Cardiac fibroblast (primary cell): ENCODE measurements around the gene OR10A6.

ENCODE experiments used
- DNase-seq, 2 donors: peaks; one replicate each; pipeline versions ENCODE4 v3.0.0 to v3.0.0-alpha.2; 2010; ENCODE audit warnings: low read depth in 2 of 2
- H3K4me3 ChIP-seq, 2 donors: replicated peaks in 1 of 2; 1 replicate in 1 of 2; 2 replicates in 1 of 2; pipeline ENCODE4 v1.5.1; 2011; ENCODE audit warnings: low read depth in 2 of 2, low read length in 2 of 2, mild to moderate bottlenecking in 2 of 2, moderate library complexity in 1 of 2
- TF ChIP-seq, protein P1 (sequence below): IDR thresholded peaks from one replicate; pipeline ENCODE4 v1.5.1; 2011; ENCODE audit warnings: low read depth, mild to moderate bottlenecking, low read length, inconsistent platforms

The OR10A6 gene, protein sequence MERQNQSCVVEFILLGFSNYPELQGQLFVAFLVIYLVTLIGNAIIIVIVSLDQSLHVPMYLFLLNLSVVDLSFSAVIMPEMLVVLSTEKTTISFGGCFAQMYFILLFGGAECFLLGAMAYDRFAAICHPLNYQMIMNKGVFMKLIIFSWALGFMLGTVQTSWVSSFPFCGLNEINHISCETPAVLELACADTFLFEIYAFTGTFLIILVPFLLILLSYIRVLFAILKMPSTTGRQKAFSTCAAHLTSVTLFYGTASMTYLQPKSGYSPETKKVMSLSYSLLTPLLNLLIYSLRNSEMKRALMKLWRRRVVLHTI

DNA sequence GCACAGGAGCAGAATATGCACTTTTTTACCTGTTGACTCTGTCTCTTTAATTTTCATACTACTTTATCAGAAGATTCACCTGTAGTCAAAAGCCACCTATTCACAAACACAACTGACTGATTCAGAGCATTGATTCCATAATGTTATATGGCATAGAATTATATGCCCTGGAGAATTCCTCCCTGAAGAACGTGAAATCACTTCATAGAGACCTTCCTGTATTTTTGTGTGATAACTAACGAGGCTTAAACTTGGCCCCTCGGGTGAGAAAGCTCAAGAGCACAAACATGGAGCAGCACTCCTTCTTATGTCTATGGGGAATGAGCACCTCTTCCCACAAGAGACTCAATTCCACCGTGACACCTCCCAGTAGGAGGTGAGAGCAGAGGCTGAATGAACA, at the start of gene OR10A6:
OR10A6 (minus strand) TSS at position 101 of the 400 bp plus-strand sequence. CDS start 2,606 bp downstream, outside the sequence.
- TF ChIP-seq, protein P1, sequence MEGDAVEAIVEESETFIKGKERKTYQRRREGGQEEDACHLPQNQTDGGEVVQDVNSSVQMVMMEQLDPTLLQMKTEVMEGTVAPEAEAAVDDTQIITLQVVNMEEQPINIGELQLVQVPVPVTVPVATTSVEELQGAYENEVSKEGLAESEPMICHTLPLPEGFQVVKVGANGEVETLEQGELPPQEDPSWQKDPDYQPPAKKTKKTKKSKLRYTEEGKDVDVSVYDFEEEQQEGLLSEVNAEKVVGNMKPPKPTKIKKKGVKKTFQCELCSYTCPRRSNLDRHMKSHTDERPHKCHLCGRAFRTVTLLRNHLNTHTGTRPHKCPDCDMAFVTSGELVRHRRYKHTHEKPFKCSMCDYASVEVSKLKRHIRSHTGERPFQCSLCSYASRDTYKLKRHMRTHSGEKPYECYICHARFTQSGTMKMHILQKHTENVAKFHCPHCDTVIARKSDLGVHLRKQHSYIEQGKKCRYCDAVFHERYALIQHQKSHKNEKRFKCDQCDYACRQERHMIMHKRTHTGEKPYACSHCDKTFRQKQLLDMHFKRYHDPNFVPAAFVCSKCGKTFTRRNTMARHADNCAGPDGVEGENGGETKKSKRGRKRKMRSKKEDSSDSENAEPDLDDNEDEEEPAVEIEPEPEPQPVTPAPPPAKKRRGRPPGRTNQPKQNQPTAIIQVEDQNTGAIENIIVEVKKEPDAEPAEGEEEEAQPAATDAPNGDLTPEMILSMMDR, result no peak
- DNase-seq, result no peak
- no peak within 1 kb of the TSS for H3K4me3 ChIP-seq

DNA sequence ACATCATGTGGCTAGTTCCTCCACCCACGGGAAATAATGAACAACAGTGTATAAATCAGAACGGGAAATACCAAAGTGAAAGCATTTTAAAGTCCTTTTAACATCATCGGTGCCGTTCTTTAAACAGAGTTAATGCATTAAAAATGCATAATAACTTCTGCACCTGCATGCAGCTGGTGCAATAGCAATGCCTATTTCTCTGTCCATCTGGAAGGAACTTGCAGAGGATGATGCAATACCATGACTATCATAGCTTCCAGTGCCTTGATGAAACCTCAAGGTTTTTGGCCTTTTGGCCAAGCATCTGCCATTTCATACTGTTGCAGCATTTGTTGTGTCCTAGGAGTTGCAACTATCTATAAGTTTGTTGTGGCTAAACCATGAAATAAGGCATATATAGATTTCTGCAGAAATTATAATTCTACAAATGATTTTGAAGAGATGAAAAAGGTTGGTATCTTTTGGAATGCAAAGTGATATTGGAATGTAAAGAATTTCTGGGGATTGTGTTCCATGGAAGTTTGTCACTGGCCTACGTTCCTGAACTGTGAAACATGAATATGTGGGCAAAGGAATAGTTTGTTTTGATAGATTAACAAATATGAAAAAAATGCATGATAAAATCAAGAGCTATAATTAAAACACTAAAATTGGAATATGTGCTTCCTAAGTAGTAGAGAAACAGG, 46.3 kb upstream of the OR10A6 start:
- peak overlapping the region in 1 of 2 donors; percentile 1 for H3K4me3 ChIP-seq
- TF ChIP-seq, protein P1, result no peak
- DNase-seq, result peak; percentile 64 to 94

DNA sequence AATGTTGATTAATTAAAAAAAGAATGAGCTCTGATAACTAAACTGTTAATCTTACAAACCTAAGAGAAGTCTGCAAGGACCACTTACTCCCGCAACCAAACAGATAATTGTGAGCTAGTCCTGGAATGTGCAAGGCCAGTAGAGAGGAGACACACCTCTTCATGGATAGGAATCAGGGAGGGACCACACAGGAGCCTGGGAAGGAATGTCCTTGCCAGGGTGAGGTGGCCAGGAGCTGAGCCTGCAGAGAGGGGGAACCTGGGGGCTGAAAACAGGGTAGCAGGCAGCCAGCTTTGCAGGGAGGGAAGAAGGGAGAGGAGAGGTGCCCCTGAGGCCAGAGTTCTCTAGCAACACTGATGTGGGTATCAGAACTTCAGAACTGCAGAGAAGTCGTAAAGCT, 43.6 kb upstream of the OR10A6 start:
- DNase-seq, result no peak
- TF ChIP-seq, protein P1, result no peak
- H3K4me3 ChIP-seq, result no peak overlapping the region

DNA sequence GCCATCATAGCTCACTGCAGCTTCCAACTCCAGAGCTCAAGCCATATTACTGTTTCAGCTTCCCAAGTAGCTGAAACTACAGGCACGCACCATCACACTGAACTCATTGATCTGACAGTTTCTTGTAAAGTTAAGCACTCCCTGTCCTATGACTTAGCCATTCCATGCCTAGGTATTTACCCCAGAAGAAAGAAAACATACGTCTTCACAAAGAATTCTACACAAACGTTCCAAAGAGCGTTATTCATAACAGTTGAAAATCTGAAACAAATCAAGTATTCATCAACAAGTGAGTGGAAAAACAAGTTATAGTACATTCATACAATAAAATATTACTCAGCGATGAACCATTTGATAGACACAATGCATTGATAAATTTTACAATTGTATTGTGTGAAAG, 41.9 kb upstream of the OR10A6 start:
- H3K4me3 ChIP-seq, result no peak overlapping the region
- TF ChIP-seq, protein P1, result no peak
- DNase-seq, result peak in 1 of 2 donors; percentile 61

DNA sequence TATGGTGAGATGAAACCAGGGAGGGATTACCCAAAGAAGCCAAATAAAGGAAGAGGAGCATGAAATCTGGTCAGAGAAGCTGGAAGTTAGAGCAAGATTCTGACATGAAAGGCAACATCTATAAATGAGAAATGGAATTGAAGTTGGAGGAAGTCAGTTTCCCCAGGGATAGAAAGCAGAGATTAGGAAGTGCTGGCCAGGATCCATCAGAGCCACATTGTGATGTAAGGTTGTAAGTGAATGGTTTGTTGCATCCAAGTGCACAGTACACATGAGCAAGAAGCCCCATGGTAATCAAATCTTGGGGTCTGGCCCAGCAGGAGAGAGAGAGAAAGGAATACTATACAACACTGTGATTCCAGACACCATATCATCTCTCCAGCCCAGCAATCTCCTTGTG, 40.8 kb upstream of the OR10A6 start:
- TF ChIP-seq, protein P1, result no peak
- peak; percentile 20 to 61 for DNase-seq
- no peak overlapping the region for H3K4me3 ChIP-seq

DNA sequence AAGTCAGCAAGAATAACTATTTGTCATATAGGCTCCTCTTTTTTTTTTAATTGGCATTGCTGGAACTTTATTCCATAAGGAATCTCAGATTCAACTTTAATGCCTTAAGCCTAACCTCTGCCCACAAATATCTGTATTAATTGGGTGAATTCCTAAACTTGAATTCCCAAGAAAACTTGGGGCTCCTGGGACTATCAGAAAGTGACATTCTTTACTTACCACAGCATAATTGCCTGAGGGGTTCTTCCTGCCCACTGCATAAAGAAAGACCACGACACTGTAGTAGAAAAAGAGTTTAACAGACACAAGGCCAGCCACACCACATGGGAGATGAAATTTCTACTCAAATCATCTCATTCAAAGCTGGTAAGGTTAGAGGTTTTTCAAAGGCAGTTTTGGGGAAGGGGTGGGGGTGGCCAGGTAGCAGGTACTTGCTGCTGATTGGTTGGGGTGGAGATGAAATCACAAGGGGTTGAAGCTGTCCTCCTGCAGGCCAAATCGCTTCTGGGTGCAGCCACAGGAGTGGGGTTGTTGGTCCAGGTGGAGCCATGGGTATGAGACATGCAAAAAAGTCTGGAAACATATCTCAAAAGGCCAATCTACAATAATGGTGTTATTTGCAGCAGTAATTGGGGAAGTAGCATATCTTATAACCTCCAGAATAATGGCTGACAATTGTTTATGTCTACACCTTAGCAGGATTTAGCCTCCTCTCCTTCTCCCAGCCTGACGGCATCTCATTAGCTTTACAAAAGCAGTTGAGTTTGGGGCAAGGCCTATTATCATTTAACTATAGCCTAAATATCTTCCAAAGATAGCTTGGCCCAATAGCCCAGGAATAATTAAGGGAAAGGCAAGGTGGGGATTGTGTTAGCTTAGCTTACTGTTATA, 38.9 kb upstream of the OR10A6 start:
- TF ChIP-seq, protein P1, result no peak
- no peak for DNase-seq
- H3K4me3 ChIP-seq, result no peak overlapping the region
